ENCODE results near the gene LIN7A.

The LIN7A gene

DNA sequence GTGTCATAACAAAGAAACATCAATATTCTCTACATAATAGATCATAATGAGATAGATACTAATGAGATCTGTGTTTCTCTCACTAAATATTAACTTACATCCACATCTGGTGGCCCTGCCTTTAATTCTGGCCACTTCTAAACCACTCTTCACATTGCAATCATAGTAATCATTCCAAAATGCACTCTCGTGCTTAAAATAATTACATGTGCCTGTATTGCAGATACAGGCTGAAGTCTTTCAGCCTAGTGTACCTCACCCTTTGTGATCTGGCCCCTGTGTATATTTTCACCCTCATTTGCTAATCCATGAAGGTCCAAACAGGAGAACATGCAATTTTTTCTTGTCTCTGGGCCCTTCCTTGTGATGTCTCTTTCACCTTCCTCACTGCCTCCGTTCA, 108.0 kb downstream of the LIN7A start:
- peaks cover 6% of the 10 kb centered on the region for H3K9me3 Mint-ChIP-seq
- no peaks in the 10 kb centered on the region for H3K27me3 Mint-ChIP-seq (ENCODE audit: low read depth)
- H3K4me3 Mint-ChIP-seq = no peak overlapping the region
- no peaks in the 10 kb centered on the region for H3K36me3 Mint-ChIP-seq (ENCODE audit: low read depth)
- no peak for DNase-seq (ENCODE audit: low spot score)
- H3K4me1 Mint-ChIP-seq (ENCODE audit: low read depth) = no peaks in the 10 kb centered on the region
- H3K27ac Mint-ChIP-seq = no peak overlapping the region

DNA sequence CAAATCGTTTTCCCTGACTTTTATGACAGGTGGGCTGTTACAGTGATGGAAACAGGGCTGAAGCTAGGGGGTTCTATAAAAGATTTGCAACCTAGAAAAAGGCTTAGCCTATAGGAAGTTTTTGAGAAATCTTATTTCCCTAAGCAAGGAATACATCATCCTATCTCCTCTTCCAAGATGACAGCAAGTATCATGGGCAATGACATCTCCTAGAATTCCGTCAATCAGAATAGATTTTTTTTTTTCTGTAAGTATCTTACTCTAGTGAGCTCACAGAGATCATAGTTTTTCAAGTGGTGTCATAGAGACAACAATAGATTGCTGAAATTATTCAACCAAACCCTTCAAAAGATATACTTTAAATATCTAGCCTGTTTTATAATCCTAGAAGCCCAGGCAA, 112.2 kb downstream of the LIN7A start:
- DNase-seq (ENCODE audit: low spot score) = no peak
- H3K36me3 Mint-ChIP-seq (ENCODE audit: low read depth) = no peaks in the 10 kb centered on the region
- H3K4me3 Mint-ChIP-seq = no peak overlapping the region
- H3K27me3 Mint-ChIP-seq (ENCODE audit: low read depth) = no peaks in the 10 kb centered on the region
- no peak overlapping the region for H3K27ac Mint-ChIP-seq
- no peaks in the 10 kb centered on the region for H3K4me1 Mint-ChIP-seq (ENCODE audit: low read depth)
- H3K9me3 Mint-ChIP-seq = no peaks in the 10 kb centered on the region

DNA sequence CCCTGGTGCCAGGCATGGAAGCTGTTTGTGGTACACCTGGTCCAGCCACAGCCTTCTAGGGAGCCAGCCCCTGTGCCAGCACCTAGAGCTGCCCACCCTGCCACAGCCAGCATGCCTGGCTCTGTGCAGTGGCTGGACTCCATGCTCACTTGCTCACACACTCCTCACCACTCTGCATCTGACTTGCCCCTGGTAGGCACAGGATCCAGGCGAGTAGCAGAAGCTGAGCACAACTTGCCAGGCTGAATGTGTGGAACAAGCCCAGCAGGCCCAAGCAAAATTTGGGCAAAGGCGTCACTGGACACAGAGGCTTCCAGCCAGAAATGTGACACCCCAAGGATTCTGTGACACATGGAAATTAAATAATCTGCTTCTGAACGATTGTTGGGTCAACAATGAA, 114.3 kb downstream of the LIN7A start:
- Mint-ChIP-seq H3K36me3 (ENCODE audit: low read depth) (no peaks in the 10 kb centered on the region), H3K27me3 (ENCODE audit: low read depth) (no peaks in the 10 kb centered on the region), H3K4me1 (ENCODE audit: low read depth) (no peaks in the 10 kb centered on the region), H3K4me3 (no peak overlapping the region), H3K9me3 (no peaks in the 10 kb centered on the region), H3K27ac (no peak overlapping the region)
- no peak for DNase-seq (ENCODE audit: low spot score)

DNA sequence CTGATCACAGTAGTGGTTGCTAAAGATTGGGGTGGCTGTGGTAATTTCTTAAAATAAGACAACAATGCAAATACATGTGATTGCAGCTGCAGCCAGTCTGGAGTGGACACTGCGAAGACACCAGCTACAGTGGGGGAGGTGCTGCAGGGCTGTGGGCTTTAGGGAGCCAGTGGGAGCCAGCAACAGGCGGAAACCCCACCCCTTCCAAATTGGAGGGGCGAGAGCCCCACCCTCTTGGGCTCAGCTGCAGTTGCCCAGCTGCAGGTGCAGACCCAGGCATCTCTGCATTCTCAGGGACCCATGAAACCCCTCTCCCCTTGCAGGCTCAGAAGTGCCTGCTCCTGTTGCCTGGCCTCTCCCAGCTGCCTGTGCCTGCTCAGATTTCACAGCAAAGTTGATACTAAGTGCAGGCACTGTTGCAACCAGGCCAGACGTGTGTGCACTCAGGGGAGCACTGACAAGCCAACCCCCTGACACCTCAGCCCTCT, 116.2 kb downstream of the LIN7A start:
- Mint-ChIP-seq H3K27ac (no peak overlapping the region), H3K36me3 (ENCODE audit: low read depth) (no peaks in the 10 kb centered on the region), H3K4me1 (ENCODE audit: low read depth) (no peaks in the 10 kb centered on the region), H3K9me3 (no peaks in the 10 kb centered on the region), H3K4me3 (no peak overlapping the region), H3K27me3 (ENCODE audit: low read depth) (no peaks in the 10 kb centered on the region)
- DNase-seq (ENCODE audit: low spot score) = no peak

DNA sequence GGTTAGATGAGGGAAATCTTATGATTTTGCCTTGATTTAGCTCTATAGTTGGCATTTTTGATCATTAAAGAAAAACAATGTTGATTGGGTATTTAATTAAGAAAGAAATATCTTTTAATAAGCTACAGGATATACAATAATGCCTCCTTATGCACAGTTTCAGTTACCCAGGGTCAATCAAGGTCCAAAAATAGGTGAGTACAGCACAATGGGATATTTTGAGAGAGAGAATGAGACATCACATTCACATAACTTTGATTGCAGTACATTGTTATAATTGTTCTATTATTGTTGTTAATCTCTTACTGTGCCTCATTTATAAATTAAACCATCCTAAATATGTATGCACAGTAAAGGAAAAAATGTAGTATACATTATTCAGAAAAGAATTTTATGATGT, 118.9 kb downstream of the LIN7A start:
- H3K4me1 Mint-ChIP-seq (ENCODE audit: low read depth) = no peaks in the 10 kb centered on the region
- no peaks in the 10 kb centered on the region for H3K36me3 Mint-ChIP-seq (ENCODE audit: low read depth)
- H3K27me3 Mint-ChIP-seq (ENCODE audit: low read depth) = no peaks in the 10 kb centered on the region
- no peak overlapping the region for H3K4me3 Mint-ChIP-seq
- no peak for DNase-seq (ENCODE audit: low spot score)
- no peak overlapping the region for H3K27ac Mint-ChIP-seq
- H3K9me3 Mint-ChIP-seq = no peaks in the 10 kb centered on the region

DNA sequence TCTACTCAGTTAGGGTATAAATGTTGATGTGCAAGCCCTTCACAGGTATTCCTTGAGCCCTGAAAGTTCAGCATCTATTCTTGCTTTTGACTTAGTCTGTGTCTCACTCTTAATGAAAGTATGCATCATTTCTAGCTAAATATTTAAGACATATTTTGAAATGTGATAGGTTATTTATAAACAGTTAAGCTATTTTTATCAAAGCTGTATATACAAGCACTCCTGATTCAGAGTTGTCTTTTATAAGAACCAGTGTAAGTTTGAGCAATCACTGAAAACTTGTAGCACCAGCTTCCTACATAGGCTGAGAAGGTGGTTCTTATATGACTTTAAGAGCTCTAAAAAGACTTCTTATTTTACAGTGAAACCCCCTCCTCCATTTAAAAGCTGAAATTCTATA, 122.4 kb downstream of the LIN7A start:
- no peaks in the 10 kb centered on the region for H3K9me3 Mint-ChIP-seq
- H3K27me3 Mint-ChIP-seq (ENCODE audit: low read depth) = no peaks in the 10 kb centered on the region
- no peak overlapping the region for H3K27ac Mint-ChIP-seq
- H3K36me3 Mint-ChIP-seq (ENCODE audit: low read depth) = no peaks in the 10 kb centered on the region
- DNase-seq (ENCODE audit: low spot score) = no peak
- H3K4me3 Mint-ChIP-seq = no peak overlapping the region
- no peaks in the 10 kb centered on the region for H3K4me1 Mint-ChIP-seq (ENCODE audit: low read depth)

DNA sequence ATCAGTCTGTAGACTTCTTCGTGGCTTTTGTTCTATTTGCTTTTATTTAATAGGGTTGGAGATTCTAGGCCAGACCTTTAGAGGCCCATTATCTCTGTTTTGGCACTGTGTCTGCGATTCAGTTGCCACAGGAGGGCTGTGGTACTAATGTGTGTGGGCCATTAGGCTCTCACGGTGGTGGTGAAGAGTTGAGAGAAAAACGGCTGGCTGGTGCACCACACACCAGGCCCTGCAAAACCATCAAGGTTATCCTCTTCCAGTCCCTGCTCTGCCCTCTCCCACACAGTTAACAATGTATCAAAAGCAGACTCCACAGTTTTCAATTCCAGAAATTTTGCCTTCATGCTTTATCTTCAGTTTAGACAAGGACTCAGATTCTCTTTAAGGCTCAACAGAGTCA, 123.3 kb downstream of the LIN7A start:
- no peak for DNase-seq (ENCODE audit: low spot score)
- H3K4me3 Mint-ChIP-seq = no peak overlapping the region
- H3K27me3 Mint-ChIP-seq (ENCODE audit: low read depth) = no peaks in the 10 kb centered on the region
- H3K36me3 Mint-ChIP-seq (ENCODE audit: low read depth) = no peaks in the 10 kb centered on the region
- no peaks in the 10 kb centered on the region for H3K4me1 Mint-ChIP-seq (ENCODE audit: low read depth)
- H3K27ac Mint-ChIP-seq = no peak overlapping the region
- H3K9me3 Mint-ChIP-seq = no peaks in the 10 kb centered on the region

DNA sequence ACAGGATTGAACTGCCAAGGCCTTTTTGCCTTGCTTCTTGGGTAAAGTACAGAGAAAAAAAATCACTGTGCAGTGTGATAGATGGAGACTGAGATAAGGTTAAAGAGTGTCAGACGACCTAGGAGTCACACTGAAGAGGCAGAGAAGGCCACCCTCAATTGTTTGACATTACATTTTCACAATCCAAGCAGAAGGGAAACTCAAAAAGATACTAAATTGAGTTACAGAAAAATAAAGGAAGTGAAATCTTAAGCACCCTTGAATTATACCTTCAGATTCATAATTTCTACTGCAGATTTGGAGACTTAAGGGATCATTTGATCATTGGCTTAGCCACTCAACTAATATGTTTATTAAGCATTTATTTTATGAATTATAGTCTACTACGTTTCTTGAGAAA, 123.9 kb downstream of the LIN7A start:
- Mint-ChIP-seq H3K4me3 (no peak overlapping the region), H3K36me3 (ENCODE audit: low read depth) (no peaks in the 10 kb centered on the region), H3K27ac (no peak overlapping the region), H3K27me3 (ENCODE audit: low read depth) (no peaks in the 10 kb centered on the region), H3K4me1 (ENCODE audit: low read depth) (no peaks in the 10 kb centered on the region), H3K9me3 (no peaks in the 10 kb centered on the region)
- DNase-seq (ENCODE audit: low spot score) = no peak

DNA sequence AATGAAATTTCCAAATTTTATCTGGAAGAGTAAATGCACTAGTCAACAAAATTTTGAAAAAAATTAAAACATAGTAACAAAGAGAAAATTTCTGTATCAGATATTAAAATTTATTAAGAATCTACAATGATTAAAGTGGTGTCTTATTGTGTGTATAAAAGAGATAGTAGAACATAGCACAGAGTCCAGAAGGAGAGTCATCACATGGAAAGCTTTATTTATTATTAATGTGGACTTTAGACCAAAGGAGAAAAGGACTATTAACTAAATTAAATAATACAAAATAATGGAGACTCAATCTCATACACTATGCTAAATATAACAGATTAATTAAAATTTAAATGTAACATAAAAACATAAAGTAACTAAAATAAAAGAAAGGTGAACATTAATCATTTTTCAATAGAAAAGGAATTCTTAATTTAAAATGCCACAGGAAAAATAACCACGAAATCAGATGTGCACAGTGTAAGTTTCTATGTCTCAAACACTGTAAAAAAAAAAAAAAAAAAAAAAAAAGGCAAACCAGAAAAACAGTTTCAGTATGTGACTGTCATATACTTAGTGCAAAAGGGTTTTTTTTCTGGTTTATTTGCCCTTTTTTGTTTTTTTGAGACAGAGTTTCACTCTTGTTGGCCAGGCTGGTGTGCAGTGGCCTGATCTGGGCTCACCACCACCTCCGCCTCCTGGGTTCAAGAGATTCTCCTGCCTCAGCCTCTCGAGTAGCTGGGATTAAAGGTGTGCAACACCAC, 125.6 kb downstream of the LIN7A start:
- Mint-ChIP-seq H3K27me3 (ENCODE audit: low read depth) (no peaks in the 10 kb centered on the region), H3K4me3 (no peak overlapping the region), H3K27ac (no peak overlapping the region), H3K4me1 (ENCODE audit: low read depth) (no peaks in the 10 kb centered on the region), H3K36me3 (ENCODE audit: low read depth) (no peaks in the 10 kb centered on the region), H3K9me3 (peaks cover 8% of the 10 kb centered on the region)
- no peak for DNase-seq (ENCODE audit: low spot score)

DNA sequence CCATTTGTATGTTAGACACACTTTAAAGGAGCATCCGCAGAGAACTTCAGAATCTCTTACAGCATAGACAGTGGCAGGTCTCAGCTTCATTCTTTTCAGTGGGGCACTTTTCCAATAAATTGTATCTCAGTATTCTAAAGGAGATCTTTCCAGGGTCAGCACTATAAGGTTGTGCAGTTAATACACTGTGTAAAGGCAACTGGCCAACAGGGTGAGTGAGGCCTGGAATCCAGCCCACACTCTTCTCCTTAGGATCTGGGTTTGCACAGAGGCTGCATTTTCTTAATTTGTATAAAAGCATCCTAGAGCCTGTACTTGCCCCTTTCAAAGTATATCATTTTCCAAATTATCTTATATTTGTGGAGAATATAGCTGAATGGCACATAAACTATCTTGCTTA, 126.9 kb downstream of the LIN7A start:
- H3K36me3 Mint-ChIP-seq (ENCODE audit: low read depth) = no peaks in the 10 kb centered on the region
- no peak overlapping the region for H3K27ac Mint-ChIP-seq
- H3K4me3 Mint-ChIP-seq = no peak overlapping the region
- DNase-seq (ENCODE audit: low spot score) = no peak
- no peaks in the 10 kb centered on the region for H3K4me1 Mint-ChIP-seq (ENCODE audit: low read depth)
- no peaks in the 10 kb centered on the region for H3K27me3 Mint-ChIP-seq (ENCODE audit: low read depth)
- H3K9me3 Mint-ChIP-seq = peaks cover 8% of the 10 kb centered on the region

DNA sequence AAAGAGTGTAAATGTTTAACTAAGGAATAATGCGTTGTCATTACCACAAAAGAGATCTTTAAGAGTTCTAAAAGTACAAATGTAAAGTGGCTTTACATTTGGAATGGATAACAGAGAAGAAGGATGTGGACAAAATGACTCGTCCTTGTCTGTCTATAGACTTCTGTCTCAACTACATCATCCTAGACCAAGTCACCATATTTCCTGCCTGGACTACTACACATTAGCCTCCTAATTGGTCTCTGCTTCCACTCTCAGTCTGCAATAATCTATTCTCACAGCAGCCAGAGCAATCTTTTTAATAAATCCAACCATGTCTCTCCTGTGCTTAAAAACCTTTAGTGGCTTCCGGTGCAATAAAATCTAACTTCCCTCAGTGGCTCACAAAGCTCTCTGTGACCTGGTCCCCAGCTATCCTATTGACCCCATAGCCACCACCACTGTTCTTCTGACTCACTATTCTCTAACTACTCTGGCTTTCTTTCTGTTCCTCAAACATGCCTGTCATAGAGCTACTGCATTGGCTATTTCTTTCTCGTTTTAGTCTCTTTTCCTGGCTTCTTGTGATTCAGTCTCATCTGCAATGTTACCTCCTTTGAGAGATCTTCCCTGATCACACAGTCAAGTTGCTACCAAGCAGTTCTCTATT, 130.0 kb downstream of the LIN7A start:
- no peaks in the 10 kb centered on the region for H3K4me1 Mint-ChIP-seq (ENCODE audit: low read depth)
- H3K27me3 Mint-ChIP-seq (ENCODE audit: low read depth) = no peaks in the 10 kb centered on the region
- DNase-seq (ENCODE audit: low spot score) = no peak
- H3K9me3 Mint-ChIP-seq = peaks cover 8% of the 10 kb centered on the region
- no peak overlapping the region for H3K4me3 Mint-ChIP-seq
- no peaks in the 10 kb centered on the region for H3K36me3 Mint-ChIP-seq (ENCODE audit: low read depth)
- no peak overlapping the region for H3K27ac Mint-ChIP-seq

DNA sequence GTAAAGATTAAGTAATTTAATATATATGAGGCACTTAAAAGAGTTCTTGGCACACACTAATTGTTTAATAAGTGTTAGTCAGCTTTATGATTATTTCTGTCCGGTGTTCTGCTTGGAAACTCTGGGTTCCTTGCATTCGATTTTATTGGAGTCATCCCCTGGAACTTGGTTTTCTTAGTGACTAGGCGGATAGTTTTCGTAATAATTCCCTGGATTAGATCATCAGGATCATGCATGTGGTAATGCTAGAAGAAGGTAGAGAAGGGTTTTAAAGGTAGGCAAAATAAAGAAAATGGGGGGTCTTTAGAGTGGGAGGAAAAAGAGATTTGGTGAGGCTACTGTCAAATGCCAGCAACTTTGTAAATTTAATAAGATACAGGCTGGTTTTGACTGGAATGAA, 132.6 kb downstream of the LIN7A start:
- H3K27me3 Mint-ChIP-seq (ENCODE audit: low read depth) = no peaks in the 10 kb centered on the region
- H3K4me3 Mint-ChIP-seq = no peak overlapping the region
- no peaks in the 10 kb centered on the region for H3K36me3 Mint-ChIP-seq (ENCODE audit: low read depth)
- H3K27ac Mint-ChIP-seq = no peak overlapping the region
- no peaks in the 10 kb centered on the region for H3K4me1 Mint-ChIP-seq (ENCODE audit: low read depth)
- no peak for DNase-seq (ENCODE audit: low spot score)
- peaks cover 8% of the 10 kb centered on the region for H3K9me3 Mint-ChIP-seq

DNA sequence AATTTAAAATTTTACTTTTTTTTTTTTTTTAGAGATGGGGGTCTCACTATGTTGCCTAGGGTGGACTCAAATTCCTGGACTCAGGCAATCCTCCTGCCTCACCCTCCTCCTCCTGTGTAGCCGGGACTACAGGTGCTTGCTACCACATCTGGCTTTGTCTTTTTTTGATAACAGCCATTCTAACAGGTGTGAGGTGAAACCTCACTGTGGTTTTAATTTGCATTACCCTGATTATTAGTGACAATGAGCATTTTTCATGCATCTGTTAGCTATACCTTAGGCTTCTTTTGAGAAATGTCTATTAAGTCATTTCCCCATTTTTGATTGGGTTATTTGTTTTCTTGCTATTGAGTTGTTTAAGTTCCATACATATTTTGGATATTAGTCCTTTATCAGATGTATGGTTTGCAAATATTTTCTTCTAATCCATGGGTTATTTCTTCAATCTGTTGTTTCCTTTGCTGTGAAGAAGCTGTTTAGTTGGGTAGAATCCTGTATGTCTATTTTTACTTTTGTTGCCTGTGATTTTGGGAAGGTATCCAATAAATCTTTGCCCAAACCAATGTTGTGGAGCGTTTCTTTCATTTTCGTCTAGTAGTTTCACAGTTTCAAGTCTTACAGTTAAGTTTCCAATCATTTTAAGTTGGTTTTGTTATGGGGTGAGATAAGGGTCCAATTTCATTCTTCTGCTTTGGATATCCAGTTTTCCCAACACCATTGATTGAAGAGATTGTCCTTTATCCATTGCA, 134.9 kb downstream of the LIN7A start:
- no peak for DNase-seq (ENCODE audit: low spot score)
- Mint-ChIP-seq H3K27me3 (ENCODE audit: low read depth) (no peaks in the 10 kb centered on the region), H3K36me3 (ENCODE audit: low read depth) (no peaks in the 10 kb centered on the region), H3K4me3 (no peak overlapping the region), H3K4me1 (ENCODE audit: low read depth) (no peaks in the 10 kb centered on the region), H3K9me3 (peaks cover 6% of the 10 kb centered on the region), H3K27ac (no peak overlapping the region)

DNA sequence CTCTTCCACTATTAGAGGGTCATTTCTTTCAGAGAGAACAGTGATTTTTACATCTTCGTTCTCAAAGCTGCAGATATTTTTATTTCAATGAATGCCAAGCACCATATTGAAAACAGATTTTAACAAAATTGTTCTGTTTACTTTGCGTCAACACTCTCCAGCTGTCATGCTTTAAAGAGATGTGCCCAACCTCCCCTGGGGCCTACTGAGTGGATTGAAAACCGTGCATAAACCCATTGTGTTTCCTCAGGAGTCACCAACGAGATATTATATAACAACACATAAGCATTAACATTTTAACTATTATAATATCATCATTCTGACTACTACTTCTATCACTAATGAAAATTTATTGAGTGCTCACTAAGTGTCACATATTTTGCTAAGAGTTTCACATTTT, 139.5 kb downstream of the LIN7A start:
- Mint-ChIP-seq H3K36me3 (ENCODE audit: low read depth) (no peaks in the 10 kb centered on the region), H3K4me1 (ENCODE audit: low read depth) (no peaks in the 10 kb centered on the region), H3K27me3 (ENCODE audit: low read depth) (peaks cover 4% of the 10 kb centered on the region), H3K4me3 (no peak overlapping the region), H3K9me3 (no peaks in the 10 kb centered on the region), H3K27ac (no peak overlapping the region)
- no peak for DNase-seq (ENCODE audit: low spot score)
